GM23338 (cell line): ENCODE measurements around the gene MRPL20. TPM values are rescaled to one million over a fixed set of nuclear protein-coding genes. Genes with fewer than 3 reads are reported as not detected.

Experiments
- ATAC-seq: fragments of 200-7000 bp; cut with Tn5 transposase; 3 replicates; pipeline ENCODE4 v1.9.1; 2020
- DNase-seq: peaks from one replicate; pipeline ENCODE4 v3.0.0-alpha.2; 2015; ENCODE audit warnings: low spot score
- H2AFZ ChIP-seq: fragments of 200-600 bp; sonication (generic); 2 replicates; pipeline ENCODE4 v1.8.0; 2016; ENCODE audit warnings: antibody characterized with exemption, mild to moderate bottlenecking, moderate library complexity
- H3F3A ChIP-seq: fragments of 200-600 bp; sonication (generic); replicated peaks from 2 replicates; pipeline ENCODE4 v1.8.0; 2017; ENCODE audit warnings: antibody characterized with exemption, mixed run types, low read depth
- H3K27ac ChIP-seq: fragments of 200-600 bp; sonication (generic); 2 replicates; pipeline ENCODE4 v1.6.1; 2016; ENCODE audit warnings: low read depth
- H3K27me3 ChIP-seq: fragments of 200-600 bp; sonication (generic); 2 replicates; pipeline ENCODE4 v1.8.0; 2016; ENCODE audit warnings: mild to moderate bottlenecking, mixed run types, moderate library complexity; ENCODE audit not compliant: insufficient read depth
- H3K36me3 ChIP-seq: fragments of 200-600 bp; sonication (generic); 2 replicates; pipeline ENCODE4 v1.8.0; 2016; ENCODE audit warnings: mild to moderate bottlenecking; ENCODE audit not compliant: insufficient read depth
- H3K4me1 ChIP-seq: fragments of 200-600 bp; sonication (generic); 2 replicates; pipeline ENCODE4 v1.8.0; 2016; ENCODE audit warnings: mild to moderate bottlenecking, moderate library complexity; ENCODE audit not compliant: insufficient read depth
- H3K4me2 ChIP-seq: fragments of 200-600 bp; sonication (generic); 2 replicates; pipeline ENCODE4 v1.7.1; 2017; ENCODE audit warnings: mixed run types
- H3K4me3 ChIP-seq: fragments of 200-600 bp; sonication (generic); 2 replicates; pipeline ENCODE4 v1.6.1; 2016; ENCODE audit warnings: mixed run types
- H3K79me2 ChIP-seq: fragments of 200-600 bp; sonication (generic); replicated peaks from 2 replicates; pipeline ENCODE4 v1.8.0; 2017; ENCODE audit warnings: mild to moderate bottlenecking; ENCODE audit not compliant: insufficient read depth
- H3K9me2 ChIP-seq: fragments of 200-600 bp; sonication (generic); 2 replicates; pipeline ENCODE4 v1.8.0; 2017; ENCODE audit not compliant: insufficient read depth
- H4K20me1 ChIP-seq: fragments of 200-600 bp; sonication (generic); replicated peaks from 2 replicates; pipeline ENCODE4 v1.8.0; 2017; ENCODE audit warnings: mild to moderate bottlenecking; ENCODE audit not compliant: insufficient read depth
- H3K27ac Mint-ChIP-seq: 2 replicates; pipeline ENCODE4 v1.8.0; 2020; ENCODE audit warnings: inconsistent platforms, mild to moderate bottlenecking, moderate library complexity, mixed read lengths
- H3K27me3 Mint-ChIP-seq: 3 replicates; pipeline ENCODE4 v1.8.0; 2022; ENCODE audit warnings: low read depth, mild to moderate bottlenecking, moderate library complexity, mixed read lengths, inconsistent platforms; ENCODE audit not compliant: insufficient read depth, poor library complexity
- H3K36me3 Mint-ChIP-seq: 3 replicates; pipeline ENCODE4 v1.8.0; 2021; ENCODE audit warnings: low read depth, mild to moderate bottlenecking, inconsistent platforms, moderate library complexity, mixed read lengths
- H3K4me1 Mint-ChIP-seq: 3 replicates; pipeline ENCODE4 v1.8.0; 2020; ENCODE audit warnings: mild to moderate bottlenecking, inconsistent platforms, mixed read lengths
- H3K4me3 Mint-ChIP-seq: 3 replicates; pipeline ENCODE4 v1.8.0; 2021; ENCODE audit warnings: moderate library complexity, mild to moderate bottlenecking, inconsistent platforms, mixed read lengths
- H3K9me3 Mint-ChIP-seq: 3 replicates; pipeline ENCODE4 v1.8.0; 2020; ENCODE audit warnings: moderate library complexity, mild to moderate bottlenecking, inconsistent platforms, mixed read lengths
- CREB1 ChIP-seq: fragments of 250-450 bp; sonication (Bioruptor Pico); IDR thresholded peaks from 2 replicates; pipeline ENCODE4 v1.5.0; 2020; ENCODE audit warnings: low read depth, mild to moderate bottlenecking, moderate library complexity
- CTCF ChIP-seq, 2 experiments: fragments of 200-600 bp in 1 of 2; sonication (generic) in 1 of 2; conservative IDR thresholded peaks; 2 replicates each; pipeline versions ENCODE4 v1.5.1 to v1.6.1; 2016 to 2017; ENCODE audit warnings: antibody characterized with exemption in 2 of 2, low read depth in 2 of 2, mild to moderate bottlenecking in 2 of 2, moderate library complexity in 1 of 2
- EZH2 ChIP-seq: fragments of 200-600 bp; sonication (generic); IDR thresholded peaks from one replicate; pipeline ENCODE4 v1.8.0; 2017; ENCODE audit warnings: antibody characterized with exemption, mild to moderate bottlenecking, low read depth; ENCODE audit not compliant: unreplicated experiment
- EZH2phosphoT487 ChIP-seq: fragments of 200-600 bp; sonication (generic); IDR thresholded peaks from one replicate; pipeline ENCODE4 v1.8.1; 2018; ENCODE audit warnings: antibody characterized with exemption; ENCODE audit not compliant: unreplicated experiment
- NANOG ChIP-seq: IDR thresholded peaks from 2 replicates; pipeline ENCODE4 v1.6.1; 2016; ENCODE audit warnings: antibody characterized with exemption, borderline replicate concordance
- POLR2AphosphoS5 ChIP-seq: IDR thresholded peaks from 2 replicates; pipeline ENCODE4 v1.6.1; 2016; ENCODE audit warnings: antibody characterized with exemption, low read depth
- ZNF114 ChIP-seq: fragments of 250-450 bp; sonication (Bioruptor Pico); IDR thresholded peaks from 2 replicates; pipeline ENCODE4 v1.5.0; 2020; ENCODE audit warnings: mild to moderate bottlenecking, moderate library complexity
- ZNF331 ChIP-seq: fragments of 250-450 bp; sonication (Bioruptor Pico); IDR thresholded peaks from 2 replicates; pipeline ENCODE4 v1.5.0; 2020; ENCODE audit warnings: low read depth, mild to moderate bottlenecking, moderate library complexity
- polyA plus RNA-seq: library from polyadenylated mRNA; unstranded; fragments of >200 nt; fragmentation: Nextera tagmentation; extraction: Ambion mirVana; gene quantifications from 2 replicates; pipeline ENCODE4 v1.2.1, GENCODE V29; 2016
- total RNA-seq: library from RNA; depleted of rRNA; stranded (reverse); fragments of >200 nt; shearing (Covaris generic); gene quantifications from 2 replicates; pipeline ENCODE4 v1.2.3, GENCODE V29; 2014
- TF ChIP-seq, protein P1 (sequence below): fragments of 250-450 bp; sonication (Bioruptor Pico); IDR thresholded peaks from 2 replicates; pipeline ENCODE4 v1.5.0; 2020; ENCODE audit warnings: mild to moderate bottlenecking, moderate library complexity
- TF ChIP-seq, protein P2 (sequence below): IDR thresholded peaks from 2 replicates; pipeline ENCODE4 v1.6.1; 2016; ENCODE audit warnings: antibody characterized with exemption

The MRPL20 gene
- total and polyA plus RNA-seq, 2 experiments from 2014 or later: 173 to 319 TPM

GRCh38 chr1:1388078-1388472 is 19.0 kb downstream of the MRPL20 start:
- DNase-seq (no peak), ATAC-seq (no peak)
- Mint-ChIP-seq H3K27me3 (peaks cover 6% of the 10 kb centered on the region), H3K36me3 (peaks cover 90% of the 10 kb centered on the region), H3K27ac (no peak overlapping the region), H3K4me3 (no peak overlapping the region), H3K9me3 (no peaks in the 10 kb centered on the region; the same call in 2 of the 3 replicates), H3K4me1 (no peaks in the 10 kb centered on the region)
- Histone ChIP-seq H3K79me2 (peaks cover 11% of the 10 kb centered on the region; the same call in 1 of the 2 replicates), H3F3A (peaks cover 37% of the 10 kb centered on the region), H3K4me2 (no peak overlapping the region), H4K20me1 (peaks cover 12% of the 10 kb centered on the region; the same call in 1 of the 2 replicates), H3K27ac (no peak overlapping the region), H2AFZ (no peak overlapping the region), H3K36me3 (peaks cover 65% of the 10 kb centered on the region), H3K9me2 (no peaks in the 10 kb centered on the region), H3K4me1 (no peaks in the 10 kb centered on the region), H3K4me3 (no peak overlapping the region), H3K27me3 (no peaks in the 10 kb centered on the region)
- TF ChIP-seq ZNF114 (CRISPR knock-in tag) (no peak), POLR2AphosphoS5 (no peak), EZH2phosphoT487 (no peak), NANOG (no peak), ZNF331 (CRISPR knock-in tag) (no peak), EZH2 (no peak), CTCF (conservative IDR thresholded peaks at IDR 0.05; ENCODE audit: low read depth in 2 of 2) (no peak), CREB1 (CRISPR knock-in tag) (no peak)
- TF ChIP-seq, protein P1, sequence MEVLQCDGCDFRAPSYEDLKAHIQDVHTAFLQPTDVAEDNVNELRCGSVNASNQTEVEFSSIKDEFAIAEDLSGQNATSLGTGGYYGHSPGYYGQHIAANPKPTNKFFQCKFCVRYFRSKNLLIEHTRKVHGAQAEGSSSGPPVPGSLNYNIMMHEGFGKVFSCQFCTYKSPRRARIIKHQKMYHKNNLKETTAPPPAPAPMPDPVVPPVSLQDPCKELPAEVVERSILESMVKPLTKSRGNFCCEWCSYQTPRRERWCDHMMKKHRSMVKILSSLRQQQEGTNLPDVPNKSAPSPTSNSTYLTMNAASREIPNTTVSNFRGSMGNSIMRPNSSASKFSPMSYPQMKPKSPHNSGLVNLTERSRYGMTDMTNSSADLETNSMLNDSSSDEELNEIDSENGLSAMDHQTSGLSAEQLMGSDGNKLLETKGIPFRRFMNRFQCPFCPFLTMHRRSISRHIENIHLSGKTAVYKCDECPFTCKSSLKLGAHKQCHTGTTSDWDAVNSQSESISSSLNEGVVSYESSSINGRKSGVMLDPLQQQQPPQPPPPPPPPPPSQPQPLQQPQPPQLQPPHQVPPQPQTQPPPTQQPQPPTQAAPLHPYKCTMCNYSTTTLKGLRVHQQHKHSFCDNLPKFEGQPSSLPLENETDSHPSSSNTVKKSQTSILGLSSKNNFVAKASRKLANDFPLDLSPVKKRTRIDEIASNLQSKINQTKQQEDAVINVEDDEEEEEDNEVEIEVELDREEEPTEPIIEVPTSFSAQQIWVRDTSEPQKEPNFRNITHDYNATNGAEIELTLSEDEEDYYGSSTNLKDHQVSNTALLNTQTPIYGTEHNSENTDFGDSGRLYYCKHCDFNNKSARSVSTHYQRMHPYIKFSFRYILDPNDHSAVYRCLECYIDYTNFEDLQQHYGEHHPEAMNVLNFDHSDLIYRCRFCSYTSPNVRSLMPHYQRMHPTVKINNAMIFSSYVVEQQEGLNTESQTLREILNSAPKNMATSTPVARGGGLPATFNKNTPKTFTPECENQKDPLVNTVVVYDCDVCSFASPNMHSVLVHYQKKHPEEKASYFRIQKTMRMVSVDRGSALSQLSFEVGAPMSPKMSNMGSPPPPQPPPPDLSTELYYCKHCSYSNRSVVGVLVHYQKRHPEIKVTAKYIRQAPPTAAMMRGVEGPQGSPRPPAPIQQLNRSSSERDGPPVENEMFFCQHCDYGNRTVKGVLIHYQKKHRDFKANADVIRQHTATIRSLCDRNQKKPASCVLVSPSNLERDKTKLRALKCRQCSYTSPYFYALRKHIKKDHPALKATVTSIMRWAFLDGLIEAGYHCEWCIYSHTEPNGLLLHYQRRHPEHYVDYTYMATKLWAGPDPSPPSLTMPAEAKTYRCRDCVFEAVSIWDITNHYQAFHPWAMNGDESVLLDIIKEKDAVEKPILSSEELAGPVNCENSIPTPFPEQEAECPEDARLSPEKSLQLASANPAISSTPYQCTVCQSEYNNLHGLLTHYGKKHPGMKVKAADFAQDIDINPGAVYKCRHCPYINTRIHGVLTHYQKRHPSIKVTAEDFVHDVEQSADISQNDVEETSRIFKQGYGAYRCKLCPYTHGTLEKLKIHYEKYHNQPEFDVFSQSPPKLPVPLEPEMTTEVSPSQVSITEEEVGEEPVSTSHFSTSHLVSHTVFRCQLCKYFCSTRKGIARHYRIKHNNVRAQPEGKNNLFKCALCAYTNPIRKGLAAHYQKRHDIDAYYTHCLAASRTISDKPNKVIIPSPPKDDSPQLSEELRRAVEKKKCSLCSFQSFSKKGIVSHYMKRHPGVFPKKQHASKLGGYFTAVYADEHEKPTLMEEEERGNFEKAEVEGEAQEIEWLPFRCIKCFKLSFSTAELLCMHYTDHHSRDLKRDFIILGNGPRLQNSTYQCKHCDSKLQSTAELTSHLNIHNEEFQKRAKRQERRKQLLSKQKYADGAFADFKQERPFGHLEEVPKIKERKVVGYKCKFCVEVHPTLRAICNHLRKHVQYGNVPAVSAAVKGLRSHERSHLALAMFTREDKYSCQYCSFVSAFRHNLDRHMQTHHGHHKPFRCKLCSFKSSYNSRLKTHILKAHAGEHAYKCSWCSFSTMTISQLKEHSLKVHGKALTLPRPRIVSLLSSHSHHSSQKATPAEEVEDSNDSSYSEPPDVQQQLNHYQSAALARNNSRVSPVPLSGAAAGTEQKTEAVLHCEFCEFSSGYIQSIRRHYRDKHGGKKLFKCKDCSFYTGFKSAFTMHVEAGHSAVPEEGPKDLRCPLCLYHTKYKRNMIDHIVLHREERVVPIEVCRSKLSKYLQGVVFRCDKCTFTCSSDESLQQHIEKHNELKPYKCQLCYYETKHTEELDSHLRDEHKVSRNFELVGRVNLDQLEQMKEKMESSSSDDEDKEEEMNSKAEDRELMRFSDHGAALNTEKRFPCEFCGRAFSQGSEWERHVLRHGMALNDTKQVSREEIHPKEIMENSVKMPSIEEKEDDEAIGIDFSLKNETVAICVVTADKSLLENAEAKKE (CRISPR knock-in tag): no peak
- TF ChIP-seq, protein P2, sequence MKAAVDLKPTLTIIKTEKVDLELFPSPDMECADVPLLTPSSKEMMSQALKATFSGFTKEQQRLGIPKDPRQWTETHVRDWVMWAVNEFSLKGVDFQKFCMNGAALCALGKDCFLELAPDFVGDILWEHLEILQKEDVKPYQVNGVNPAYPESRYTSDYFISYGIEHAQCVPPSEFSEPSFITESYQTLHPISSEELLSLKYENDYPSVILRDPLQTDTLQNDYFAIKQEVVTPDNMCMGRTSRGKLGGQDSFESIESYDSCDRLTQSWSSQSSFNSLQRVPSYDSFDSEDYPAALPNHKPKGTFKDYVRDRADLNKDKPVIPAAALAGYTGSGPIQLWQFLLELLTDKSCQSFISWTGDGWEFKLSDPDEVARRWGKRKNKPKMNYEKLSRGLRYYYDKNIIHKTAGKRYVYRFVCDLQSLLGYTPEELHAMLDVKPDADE: no peak
